GM13976 (cell line): ENCODE results near the gene FAM53B.
"Not testable (repeated sequence)": the region's sequence is repeated elsewhere in the genome, so short reads cannot be mapped to it uniquely, and the experiment has no call there.

Source experiments
- DNase-seq: peaks from one replicate; pipeline ENCODE4 v3.0.0; 2012; ENCODE audit warnings: low spot score
- in situ Hi-C: fragments of 300-500 bp; cut with MboI; formaldehyde crosslinking; loops from one replicate; pipeline ENCODE4 v1.12.0; 2022; ENCODE audit warnings: low sequenced_read_pairs, mixed read lengths, inconsistent platforms; ENCODE audit not compliant: unreplicated experiment
- TF ChIP-seq, protein P1 (sequence below): IDR thresholded peaks from 2 replicates; pipeline ENCODE4 v1.5.1; 2012; ENCODE audit warnings: borderline replicate concordance, mild to moderate bottlenecking; ENCODE audit not compliant: insufficient read depth; ENCODE audit errors: extremely low read depth, missing control alignments, control extremely low read depth

Gene FAM53B

DNA sequence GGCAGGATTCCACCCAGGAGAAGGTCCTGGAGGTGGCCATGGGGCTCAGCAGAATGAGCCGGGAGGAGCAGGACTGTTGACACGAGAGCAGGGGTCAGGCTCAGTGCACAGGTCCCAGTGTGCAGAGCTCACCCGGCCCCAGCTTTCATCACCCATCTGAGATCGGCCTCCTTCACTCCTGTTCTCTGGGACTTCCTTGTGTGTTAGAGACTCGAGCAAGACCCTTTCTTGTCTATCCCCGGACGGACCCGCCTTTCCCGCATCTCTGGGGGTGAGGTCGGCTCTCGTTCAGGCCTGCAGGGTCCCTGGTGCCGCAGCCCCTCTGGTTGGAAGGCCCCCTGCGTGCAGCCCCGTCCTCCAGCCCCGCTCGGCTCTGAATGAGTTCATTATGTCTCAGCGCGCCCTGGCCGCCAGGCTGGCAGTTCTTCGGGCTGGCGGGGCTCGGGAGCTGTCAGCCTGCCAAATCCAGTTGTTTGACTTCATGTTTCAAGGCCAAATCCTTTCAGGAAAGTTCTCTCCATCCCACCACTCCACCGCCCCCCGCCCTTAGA, 154.6 kb downstream of the FAM53B start:
- DNase-seq = no peak
- TF ChIP-seq, protein P1, sequence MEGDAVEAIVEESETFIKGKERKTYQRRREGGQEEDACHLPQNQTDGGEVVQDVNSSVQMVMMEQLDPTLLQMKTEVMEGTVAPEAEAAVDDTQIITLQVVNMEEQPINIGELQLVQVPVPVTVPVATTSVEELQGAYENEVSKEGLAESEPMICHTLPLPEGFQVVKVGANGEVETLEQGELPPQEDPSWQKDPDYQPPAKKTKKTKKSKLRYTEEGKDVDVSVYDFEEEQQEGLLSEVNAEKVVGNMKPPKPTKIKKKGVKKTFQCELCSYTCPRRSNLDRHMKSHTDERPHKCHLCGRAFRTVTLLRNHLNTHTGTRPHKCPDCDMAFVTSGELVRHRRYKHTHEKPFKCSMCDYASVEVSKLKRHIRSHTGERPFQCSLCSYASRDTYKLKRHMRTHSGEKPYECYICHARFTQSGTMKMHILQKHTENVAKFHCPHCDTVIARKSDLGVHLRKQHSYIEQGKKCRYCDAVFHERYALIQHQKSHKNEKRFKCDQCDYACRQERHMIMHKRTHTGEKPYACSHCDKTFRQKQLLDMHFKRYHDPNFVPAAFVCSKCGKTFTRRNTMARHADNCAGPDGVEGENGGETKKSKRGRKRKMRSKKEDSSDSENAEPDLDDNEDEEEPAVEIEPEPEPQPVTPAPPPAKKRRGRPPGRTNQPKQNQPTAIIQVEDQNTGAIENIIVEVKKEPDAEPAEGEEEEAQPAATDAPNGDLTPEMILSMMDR = no peak
- in situ Hi-C loops = no loop called here

DNA sequence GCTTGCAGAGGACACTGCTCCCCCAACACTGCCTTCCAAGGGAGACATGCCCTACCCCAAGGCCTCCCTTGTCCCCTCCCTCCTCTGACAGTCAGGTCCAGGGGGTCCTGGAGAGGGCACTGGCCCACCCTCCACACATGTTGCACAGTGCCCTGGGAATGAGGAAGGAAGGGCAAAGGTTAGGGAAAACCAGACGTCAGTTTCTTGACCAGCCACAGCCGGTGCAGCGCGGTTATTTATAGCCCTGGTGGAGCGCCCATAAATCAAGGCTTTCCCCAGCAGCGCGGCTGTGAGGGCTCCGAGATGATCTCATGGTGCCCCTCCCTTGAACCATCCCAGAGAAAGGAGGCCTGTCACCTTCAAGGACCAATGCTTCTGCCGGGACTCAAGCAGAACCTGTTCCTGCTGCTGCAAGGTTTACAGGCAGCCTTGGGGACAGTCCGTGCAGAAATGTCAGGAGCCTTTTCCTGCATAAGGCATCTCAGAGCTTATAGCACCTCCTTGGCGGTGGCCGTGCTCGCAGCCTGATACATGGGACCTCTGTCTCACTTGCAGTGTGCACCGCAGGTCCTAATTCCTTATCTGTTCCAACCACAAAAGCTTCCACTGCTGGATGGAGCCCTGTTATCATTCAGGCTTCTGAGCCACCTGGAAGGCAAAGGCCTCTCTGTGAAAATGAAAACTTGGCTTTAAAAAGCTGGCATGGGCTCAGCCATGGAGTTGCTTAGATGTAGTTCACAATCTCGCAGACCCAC, 155.3 kb downstream of the FAM53B start:
- TF ChIP-seq, protein P1 = no peak
- DNase-seq = no peak
- in situ Hi-C loops = no loop called here

DNA sequence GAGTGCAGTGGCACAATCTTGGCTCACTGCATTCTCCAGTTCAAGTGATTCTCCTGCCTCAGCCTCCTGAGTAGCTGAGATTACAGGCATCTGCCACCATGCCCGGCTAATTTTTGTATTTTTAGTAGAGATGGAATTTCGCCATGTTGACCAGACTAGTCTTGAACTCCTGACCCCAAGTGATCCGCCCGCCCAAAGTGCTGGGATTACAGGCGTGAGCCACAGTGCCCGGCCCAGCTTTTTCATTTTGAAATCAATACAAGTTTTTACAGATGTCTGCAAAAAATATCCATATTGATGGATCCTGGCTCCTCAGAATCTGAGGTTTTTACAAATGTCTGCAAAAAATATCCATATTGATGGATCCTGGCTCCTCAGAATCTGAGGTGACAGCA, 155.8 kb downstream of the FAM53B start:
- in situ Hi-C loops, DNase-seq: not testable (repeated sequence)

DNA sequence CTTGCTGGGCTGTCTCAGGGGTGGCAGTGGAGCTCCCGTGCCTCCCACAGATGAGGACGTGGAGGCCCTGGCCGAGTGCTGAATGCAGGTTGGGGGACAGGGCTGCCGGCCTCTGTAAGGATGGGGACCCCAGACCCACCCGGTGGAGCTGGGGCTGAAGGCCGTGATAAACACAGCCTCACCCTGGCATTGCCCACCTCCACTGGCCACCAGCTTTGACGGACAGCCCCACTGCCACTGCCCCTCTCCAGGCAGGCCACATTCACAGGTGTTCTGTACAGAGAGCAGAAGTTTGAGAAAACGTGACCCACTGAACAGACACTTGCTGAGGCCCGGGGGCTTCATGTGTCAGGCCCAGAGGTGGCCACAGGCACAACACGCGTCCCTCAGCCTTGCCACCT, 156.4 kb downstream of the FAM53B start:
- in situ Hi-C loops = no loop called here
- DNase-seq = no peak
- TF ChIP-seq, protein P1 = no peak

DNA sequence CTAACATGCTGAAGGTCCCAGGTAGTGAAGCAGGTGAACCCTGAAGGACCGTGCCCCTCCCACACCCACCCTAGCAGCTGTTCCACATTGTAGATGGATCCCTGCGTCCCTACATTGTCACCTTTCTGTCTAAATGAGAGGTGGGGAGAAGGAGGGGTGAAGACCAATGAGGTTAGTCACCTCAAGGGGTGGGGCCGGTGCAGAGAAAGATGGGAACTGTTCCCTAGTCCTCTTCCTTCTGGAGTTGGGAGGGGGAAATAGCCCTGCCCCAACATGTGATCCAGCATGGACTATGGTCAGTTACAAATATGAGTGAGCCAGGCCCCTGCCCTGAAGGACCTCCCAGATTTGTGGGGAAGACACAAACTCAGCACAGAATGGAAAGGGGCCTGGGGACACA, 158.0 kb downstream of the FAM53B start:
- DNase-seq = no peak
- in situ Hi-C loops = no loop called here
- TF ChIP-seq, protein P1 = no peak

DNA sequence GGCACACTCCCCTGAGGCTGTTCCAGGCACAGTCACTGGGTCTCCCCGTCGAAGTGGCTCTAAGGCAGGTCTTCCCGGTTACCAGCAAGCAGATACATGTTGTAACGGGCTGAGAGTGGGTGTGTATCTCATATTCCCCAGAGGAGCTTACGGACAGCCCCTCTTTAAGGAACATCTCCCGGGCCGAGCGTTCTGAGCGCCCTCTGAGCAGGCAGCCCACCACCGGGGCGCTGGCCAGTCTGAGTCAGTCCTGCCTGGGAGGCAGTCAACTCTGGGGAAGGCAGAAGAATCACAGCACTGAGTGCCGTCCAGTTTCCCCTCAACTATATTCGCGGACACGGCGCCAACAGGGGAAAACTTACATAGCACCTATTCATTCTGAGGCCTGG, 165.2 kb downstream of the FAM53B start:
- TF ChIP-seq, protein P1 = no peak
- in situ Hi-C loops = no loop called here
- no peak for DNase-seq

DNA sequence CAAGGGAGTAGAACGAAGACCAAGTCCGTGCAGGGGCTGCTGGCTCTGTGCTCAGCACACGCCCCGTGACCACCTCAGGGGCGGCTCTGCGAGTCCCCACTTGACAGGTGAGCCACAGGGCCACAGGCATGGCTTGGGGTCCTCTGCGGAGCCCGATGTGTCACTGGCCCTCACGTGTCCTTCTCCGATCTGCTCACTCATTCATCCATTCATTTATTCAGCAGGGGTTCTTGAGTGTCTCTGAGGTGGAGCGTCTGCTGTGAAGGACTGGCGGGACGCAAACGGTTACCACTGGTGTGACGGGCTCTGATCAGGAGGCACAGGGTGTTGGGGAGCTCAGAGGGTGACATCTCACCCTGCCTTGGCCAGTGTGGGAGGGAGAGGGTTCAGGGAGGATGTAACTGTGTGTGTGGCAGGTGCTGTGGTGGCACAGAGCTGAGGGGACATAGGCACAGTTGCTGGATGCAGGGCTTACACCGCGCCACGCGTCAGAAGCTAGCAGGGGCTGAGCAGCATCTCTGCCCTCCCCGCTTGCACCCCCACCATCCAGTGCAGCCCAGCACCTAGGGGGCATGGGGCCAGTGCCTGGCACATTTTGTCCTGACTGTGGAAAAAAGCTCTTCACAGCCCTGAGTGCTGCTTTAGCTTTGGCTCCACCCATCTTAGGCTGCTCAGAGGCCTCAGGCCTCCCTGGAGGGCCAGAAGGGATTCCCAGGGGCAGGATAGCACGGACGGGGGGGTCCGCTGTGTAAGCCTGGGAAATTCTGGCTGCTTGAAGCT, 165.8 kb downstream of the FAM53B start:
- DNase-seq = no peak
- in situ Hi-C loops = no loop called here
- TF ChIP-seq, protein P1 = no peak
